ENCODE results near the gene ADAMTSL1.

Gene ADAMTSL1

DNA sequence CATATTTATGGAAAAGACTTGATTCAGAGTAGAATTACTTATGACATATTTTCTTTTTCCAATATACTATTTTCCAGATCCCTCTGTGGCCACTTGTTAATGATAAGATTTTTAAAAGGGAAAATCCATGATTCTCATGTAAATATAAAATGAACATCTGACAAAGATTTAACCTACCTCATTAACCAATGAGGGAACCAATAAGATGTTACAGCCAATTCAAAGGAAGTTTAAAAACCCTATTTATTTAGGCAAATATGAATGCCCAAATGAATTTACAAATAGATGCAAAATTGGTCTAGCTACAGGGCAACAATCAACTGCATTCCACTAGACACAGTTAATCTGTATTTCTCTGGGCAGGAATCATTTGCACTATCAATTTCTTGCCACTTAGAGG, 226.8 kb downstream of the ADAMTSL1 start:
- no peak for DNase-seq (ENCODE audit: low read depth, low spot score)

- DNase-seq (ENCODE audit: low read depth, low spot score), result no peak
Observed at GRCh38 chr9:18703151-18703900, 229.4 kb downstream of the ADAMTSL1 start.

DNA sequence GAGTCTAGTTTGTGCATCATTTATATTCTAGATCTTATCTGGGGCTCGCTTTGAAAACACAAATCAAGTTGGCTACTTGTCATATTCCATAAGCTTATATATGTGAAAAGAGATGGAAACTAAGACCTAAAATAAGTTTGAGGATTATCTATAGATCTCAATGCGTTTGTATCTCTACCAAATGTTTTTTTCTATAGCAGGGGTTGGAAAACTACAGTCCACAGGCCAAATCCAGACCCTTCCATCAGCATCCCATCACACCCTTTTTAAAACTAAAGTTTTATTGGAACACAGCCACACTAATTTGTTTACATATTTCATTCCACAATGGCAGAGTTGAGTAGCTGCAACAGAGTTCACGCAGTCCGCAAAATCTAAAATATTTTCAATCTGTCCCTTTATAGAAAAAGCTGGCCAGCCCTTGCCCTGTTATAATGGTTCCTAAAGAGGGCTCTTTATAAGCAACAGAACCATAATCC, 230.0 kb downstream of the ADAMTSL1 start:
- DNase-seq (ENCODE audit: low read depth, low spot score), result no peak

GRCh38 chr9:18705796-18706392, 231.9 kb downstream of the ADAMTSL1 start:
- DNase-seq (ENCODE audit: low read depth, low spot score), result no peak

GRCh38 chr9:18706648-18707047, 232.7 kb downstream of the ADAMTSL1 start:
- DNase-seq (ENCODE audit: low read depth, low spot score), result no peak

DNA sequence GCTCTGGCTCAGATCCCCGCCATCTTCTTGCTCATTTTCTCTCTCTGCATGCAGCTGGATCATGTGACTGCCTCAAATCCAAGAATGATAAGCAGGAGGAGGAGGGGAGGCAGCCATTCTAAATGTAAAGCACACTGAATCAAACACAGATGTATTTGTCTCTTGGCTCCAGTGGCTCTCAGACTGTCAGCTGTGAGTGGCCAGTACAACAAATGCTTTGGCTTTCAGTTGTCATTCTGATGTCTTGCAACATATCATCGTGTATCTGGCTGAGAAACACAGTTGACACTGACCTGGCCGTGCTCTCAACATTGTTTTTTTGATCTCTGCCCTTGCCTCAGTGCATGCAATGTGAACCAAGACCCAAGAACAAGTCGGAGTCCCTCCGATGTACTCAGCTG, 233.1 kb downstream of the ADAMTSL1 start:
- no peak for DNase-seq (ENCODE audit: low read depth, low spot score)

DNA sequence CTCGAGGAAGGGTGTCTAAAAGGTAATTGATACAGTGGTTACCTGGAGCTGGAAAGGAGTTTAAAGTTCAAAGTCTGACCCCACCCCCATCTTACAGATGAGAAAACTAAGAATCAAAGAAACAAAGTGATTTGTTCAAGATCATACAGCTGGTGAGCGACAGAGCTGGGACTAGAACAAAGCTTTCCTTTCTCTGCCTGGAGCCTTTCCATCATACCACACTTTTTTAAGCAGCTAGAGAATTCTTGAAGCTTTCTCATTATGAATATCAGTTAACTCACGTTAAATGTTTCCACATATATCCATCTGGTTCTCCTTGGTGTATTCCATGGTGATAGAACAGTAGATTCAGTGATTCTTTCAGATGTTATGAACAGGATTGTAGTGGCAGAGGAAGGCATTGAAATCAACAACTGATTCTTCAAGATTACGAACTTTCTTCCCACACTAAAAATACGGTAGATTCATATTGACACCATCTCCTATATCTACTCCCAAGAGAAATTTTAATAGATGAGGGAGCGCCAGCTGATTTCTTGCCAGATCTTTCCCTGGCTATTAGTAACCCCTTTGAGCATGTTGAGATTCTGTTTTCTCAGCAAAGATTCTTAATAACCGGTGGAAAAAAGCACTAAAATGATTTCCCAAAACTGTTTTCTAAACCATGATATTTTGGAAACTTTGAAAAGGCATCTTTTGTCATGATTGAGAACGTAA, 233.7 kb downstream of the ADAMTSL1 start:
- DNase-seq (ENCODE audit: low read depth, low spot score), result no peak

GRCh38 chr9:18708429-18708828, 234.5 kb downstream of the ADAMTSL1 start:
- DNase-seq (ENCODE audit: low read depth, low spot score), result no peak

- DNase-seq (ENCODE audit: low read depth, low spot score), result no peak
Observed at GRCh38 chr9:18710065-18710464, 236.1 kb downstream of the ADAMTSL1 start.

- no peak for DNase-seq (ENCODE audit: low read depth, low spot score)
Observed at GRCh38 chr9:18717759-18718158, 243.8 kb downstream of the ADAMTSL1 start.

DNA sequence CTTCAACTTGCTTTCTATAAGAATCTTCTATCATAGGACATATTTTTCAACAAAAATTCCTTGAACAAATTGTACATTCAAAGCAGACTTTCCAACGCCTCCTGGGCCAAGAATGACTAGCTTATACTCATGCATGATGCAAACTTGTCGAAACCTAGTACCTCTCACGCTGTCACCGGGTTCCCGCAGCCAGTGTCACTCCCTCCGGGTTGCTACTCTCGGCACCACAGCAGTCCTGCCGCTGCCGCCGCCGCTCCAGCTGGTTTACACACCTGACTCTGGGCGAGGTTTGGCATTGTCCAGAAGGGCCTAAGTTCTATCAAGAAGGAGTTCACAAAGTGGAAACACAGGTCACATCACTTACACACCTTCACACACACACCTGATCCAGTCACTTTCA, 244.4 kb downstream of the ADAMTSL1 start:
- no peak for DNase-seq (ENCODE audit: low read depth, low spot score)

DNA sequence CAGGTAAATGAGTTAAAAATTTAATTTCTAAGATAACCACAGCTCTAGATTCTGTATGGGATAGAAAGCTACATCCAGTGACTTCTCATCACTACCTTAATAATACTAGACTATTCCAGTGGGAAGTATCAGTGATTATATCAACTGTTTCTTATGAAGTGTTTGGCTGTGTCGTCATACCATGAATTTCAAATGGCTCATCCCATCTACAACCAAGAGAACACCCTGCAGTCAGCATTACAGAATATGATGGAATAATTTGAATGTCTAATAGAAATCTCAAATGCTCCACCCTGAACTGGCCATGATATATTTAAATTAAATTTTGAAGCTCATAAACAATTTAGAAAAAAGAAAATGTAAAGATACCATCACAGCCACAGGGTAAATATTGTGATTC, 245.0 kb downstream of the ADAMTSL1 start:
- no peak for DNase-seq (ENCODE audit: low read depth, low spot score)

- no peak for DNase-seq (ENCODE audit: low read depth, low spot score)
Observed at GRCh38 chr9:18720691-18721090, 246.7 kb downstream of the ADAMTSL1 start.

GRCh38 chr9:18721267-18721994, 247.5 kb downstream of the ADAMTSL1 start:
- DNase-seq (ENCODE audit: low read depth, low spot score), result no peak

GRCh38 chr9:18721995-18722310, 248.0 kb downstream of the ADAMTSL1 start:
- no peak for DNase-seq (ENCODE audit: low read depth, low spot score)

DNA sequence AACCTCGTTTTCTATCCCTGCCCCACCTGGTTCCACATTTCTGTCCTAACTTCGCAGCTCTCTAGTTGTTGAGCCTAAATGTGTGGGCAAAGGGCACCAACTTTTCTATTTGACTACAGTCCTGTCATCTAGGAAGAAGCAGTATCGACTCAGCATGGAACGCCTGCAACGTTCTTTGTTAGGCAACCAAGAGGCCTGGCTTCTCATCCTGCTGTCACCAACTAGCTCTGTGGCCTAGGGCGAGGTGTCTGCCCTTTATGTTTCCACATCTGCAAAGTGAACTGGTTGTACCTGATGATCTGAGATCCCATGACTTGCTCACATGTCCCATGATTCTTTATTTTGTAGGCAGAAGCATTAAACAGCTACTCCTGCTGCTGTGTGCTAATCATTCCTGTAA, 248.9 kb downstream of the ADAMTSL1 start:
- no peak for DNase-seq (ENCODE audit: low read depth, low spot score)

GRCh38 chr9:18723366-18723765, 249.4 kb downstream of the ADAMTSL1 start:
- no peak for DNase-seq (ENCODE audit: low read depth, low spot score)

DNA sequence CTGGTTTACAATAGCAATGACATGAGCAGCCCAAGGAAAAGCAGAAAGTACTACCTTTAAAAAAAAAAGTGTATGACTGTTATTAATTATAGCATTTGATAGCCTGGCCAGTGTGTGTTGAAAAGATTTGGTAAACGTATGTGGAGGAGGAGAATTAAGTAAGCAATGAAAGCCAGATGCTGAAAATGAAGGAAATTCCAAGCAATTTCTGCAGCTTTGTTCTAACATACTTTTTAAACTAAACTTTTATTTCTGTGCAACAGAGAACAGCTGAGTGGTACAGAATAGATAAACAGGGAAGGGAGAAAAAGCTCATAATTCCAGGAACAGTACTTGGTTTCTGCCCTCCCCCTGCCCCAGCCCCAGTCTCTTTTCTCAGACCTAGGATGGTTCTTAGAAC, 252.6 kb downstream of the ADAMTSL1 start:
- DNase-seq (ENCODE audit: low read depth, low spot score), result no peak

- DNase-seq (ENCODE audit: low read depth, low spot score), result no peak
Observed at GRCh38 chr9:18727904-18728303, 254.0 kb downstream of the ADAMTSL1 start.

DNA sequence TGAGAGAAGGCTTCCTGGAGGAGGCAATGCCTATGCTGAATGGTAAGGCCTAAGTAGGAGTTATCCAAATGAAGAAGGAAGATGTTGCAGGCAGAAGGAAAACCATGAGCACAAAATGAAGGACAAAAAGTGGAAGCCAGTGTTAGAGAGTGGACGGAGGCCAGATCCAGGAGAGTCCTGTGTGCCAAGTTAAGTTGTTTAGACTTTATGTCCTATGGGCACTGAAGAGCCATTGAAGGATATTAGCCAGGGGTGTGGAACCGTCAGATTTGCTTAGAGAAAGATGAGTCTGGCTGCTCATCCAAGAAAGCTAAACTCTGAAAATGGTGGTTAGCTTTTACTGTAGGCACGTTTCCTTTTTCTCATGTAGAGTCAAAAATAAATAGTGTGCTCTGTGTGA, 254.7 kb downstream of the ADAMTSL1 start:
- DNase-seq (ENCODE audit: low read depth, low spot score), result no peak

- no peak for DNase-seq (ENCODE audit: low read depth, low spot score)
Observed at GRCh38 chr9:18730241-18730640, 256.3 kb downstream of the ADAMTSL1 start.

DNA sequence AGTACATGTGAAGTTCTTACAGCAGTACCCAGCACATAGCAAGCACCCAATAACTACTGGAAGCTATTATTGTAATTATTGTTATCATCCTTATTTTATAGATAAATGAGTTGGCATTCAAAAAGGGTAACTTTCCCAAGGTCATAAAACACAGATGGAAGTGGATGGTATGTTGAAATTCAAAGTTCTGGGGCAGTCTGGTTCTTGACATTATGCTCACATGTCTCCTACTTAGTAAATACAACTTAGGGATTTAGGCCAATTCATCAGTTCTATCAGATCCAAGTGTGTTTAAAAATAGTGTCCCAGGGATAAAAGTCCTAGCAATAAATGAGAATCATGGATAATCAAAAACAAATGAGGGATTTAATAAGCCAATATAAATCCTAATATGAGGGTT, 265.2 kb downstream of the ADAMTSL1 start:
- no peak for DNase-seq (ENCODE audit: low read depth, low spot score)
